Endometrial microvascular endothelial cells (primary cell): Measurements from ENCODE around the gene RAB20. TPM values are rescaled to one million over a fixed set of nuclear protein-coding genes. Genes with fewer than 3 reads are reported as not detected.

Source experiments
- in situ Hi-C: cut with HindIII; loops from 2 replicates; pipeline ENCODE4 v1.10.0; 2017; ENCODE audit warnings: low sequenced_read_pairs, low pct_unique_long_range_greater_than_20kb; ENCODE audit errors: inconsistent ontology term
- total RNA-seq: library from RNA; depleted of rRNA; stranded (reverse); fragments of >200 nt; gene quantifications from one replicate; pipeline ENCODE4 v1.2.3, GENCODE V29; 2015; ENCODE audit errors: inconsistent ontology term

The RAB20 gene
- total RNA-seq, 1 donor from 2014 or later, result 9.6 TPM

DNA sequence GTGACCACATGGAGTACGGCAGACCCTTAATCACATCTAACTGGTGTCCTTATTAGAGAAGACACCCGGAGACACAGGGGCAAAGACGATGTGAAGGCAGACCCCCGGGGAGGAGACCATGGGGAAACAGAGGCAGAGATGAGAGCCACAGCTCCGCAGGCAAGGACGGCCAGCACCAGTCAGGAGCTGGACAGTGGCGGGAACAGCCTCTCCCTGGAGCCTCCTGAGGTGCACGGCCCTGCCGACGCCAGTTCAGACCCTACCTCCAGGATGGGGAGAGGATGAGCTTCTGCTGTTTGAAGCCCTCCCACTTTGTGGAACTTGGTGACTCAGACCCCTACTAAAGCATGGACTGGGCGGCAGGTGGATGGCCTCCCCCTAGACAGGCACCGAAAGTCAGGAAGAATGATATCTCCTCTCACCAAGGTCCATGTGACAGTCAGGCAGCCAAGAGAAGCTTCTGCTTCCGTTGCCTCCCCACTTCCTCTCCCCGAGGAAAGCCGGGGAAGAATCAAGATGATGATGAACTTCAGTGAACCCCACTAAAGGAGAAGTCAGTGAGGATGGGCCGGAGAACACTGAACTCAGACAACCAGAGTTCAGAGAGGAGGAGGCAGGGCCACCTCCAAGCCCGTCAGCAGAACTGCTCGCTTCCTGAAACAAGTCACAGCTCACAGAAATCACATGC is 25.4 kb downstream of the RAB20 start:
- in situ Hi-C loops, result loop anchor here (25.0 kb wide), 1 partner anchor 299 kb away; no protein-coding TSS in a partner anchor

DNA sequence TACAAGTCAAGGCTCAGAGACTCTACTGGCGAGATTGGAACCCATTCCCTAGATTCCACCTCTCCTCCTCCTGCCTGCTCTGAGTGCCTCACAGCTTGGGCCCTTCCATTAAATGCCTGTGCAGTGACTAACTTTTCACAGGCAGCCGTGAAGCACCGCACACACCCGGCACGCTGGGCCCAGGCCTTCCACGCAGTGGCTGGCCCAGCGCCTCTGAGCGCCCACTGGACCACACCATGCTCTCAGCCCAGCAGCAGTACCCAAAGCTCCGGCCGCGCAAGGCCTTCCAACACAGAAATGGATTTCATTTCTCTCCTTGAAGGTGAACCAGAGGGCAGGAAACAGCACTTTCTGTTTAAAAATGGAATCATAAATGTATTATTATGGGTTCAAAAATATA is 26.0 kb downstream of the RAB20 start:
- in situ Hi-C loops, result loop anchor here (25.0 kb wide), 1 partner anchor 298 kb away; no protein-coding TSS in a partner anchor

DNA sequence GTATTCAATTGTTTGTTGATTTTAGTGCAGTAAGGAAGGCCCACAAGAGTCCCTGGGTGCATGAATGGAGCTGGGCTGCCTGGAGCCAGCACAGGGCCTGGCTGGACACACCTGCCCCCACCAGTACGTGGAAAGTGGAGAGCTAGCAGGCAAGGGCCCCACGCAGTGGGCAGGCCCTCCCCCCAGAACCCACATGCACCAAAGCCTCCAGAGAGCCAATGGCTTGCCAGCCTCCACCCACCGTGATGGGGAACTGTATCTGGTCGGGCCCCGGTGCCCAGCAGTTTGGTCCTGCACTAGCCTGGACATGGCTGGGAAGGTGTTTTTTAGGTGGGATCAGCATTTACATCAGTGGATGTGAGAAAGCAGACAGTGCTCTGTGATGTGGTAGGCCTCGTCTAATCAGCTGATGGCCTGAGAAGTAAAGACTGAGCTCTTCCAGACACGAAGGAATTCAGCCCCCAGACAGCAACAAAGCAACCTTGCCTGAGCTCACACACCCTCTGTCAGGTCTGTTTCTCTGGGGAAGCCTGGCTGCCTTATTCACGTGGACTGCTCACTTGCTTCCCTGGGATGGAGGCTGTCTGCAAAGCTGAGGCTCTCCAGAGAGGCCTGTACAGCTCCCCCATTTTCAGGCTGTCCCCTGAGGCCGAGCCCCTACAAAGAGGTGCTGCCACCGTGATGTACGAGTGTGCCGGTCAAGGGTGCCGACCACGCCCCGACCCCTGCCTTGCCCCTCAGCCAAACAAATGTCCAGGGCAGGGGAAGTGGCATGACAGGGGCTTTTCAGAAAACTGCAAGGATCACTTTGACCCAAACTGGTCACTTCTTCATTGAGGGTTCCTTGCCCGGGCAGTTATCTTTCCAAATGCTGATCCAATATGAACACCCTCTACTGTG is 27.5 kb downstream of the RAB20 start:
- in situ Hi-C loops, result loop anchor here (25.0 kb wide), 1 partner anchor 297 kb away; no protein-coding TSS in a partner anchor

DNA sequence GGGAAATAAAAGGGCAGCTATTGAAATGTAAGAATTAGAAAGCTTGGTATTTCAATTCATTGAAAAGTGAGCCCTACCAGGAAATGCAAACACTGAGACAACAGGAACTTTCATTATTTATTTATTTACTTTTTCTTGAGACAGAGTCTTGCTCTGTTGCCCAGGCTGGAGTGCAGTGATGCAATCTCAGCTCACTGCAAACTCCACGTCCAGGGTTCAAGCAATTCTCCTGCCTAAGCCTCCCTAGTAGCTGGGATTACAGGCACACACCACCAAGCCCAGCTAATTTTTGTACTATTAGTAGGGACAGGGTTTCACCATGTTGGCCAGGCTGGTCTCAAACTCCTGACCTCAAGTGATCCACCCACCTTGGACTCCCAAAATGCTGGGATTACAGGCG is 29.3 kb downstream of the RAB20 start:
- in situ Hi-C loops, result loop anchor here (25.0 kb wide), 1 partner anchor 295 kb away; no protein-coding TSS in a partner anchor

DNA sequence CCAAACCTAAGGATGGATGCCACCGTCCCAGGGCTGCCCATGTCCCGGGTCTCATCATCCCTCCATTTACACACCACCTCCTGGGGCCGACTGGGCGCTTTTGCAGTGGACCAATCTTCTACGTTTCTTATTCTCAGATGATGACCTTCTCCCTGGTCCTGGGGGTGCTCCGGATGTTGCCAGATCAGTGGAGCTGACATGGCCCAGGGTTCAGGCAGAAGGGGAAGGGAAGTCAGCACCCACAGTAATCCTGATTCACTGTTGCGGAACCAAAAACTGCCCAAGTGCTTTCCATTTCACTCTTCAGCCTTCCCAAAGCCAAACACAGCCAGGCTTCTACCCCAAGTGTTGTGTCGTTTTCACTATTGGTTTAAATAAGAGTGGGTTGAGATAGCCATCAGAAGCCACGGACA is 29.8 kb downstream of the RAB20 start:
- in situ Hi-C loops, result loop anchor here (25.0 kb wide), 1 partner anchor 294 kb away; no protein-coding TSS in a partner anchor

DNA sequence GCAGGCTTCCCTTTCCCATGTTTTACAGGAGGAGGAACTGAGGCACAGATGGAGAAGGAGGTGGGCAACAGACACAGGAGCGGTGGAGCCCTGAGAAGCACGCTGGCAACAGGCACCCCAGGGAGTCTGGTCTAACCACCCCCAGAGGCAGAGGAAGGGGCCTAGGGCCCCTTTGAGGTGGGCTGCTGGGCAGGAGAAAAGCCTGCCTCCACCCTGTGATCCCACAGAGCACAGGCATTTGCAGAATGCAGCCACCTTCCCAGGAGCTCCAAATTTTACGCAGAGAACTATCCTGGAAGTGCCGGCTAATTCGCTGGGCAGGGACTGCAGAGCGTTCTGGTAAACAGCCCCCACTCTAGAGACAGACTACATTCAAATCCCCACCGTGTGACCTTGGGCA is 30.4 kb downstream of the RAB20 start:
- in situ Hi-C loops, result loop anchor here (25.0 kb wide), 1 partner anchor 294 kb away; no protein-coding TSS in a partner anchor

DNA sequence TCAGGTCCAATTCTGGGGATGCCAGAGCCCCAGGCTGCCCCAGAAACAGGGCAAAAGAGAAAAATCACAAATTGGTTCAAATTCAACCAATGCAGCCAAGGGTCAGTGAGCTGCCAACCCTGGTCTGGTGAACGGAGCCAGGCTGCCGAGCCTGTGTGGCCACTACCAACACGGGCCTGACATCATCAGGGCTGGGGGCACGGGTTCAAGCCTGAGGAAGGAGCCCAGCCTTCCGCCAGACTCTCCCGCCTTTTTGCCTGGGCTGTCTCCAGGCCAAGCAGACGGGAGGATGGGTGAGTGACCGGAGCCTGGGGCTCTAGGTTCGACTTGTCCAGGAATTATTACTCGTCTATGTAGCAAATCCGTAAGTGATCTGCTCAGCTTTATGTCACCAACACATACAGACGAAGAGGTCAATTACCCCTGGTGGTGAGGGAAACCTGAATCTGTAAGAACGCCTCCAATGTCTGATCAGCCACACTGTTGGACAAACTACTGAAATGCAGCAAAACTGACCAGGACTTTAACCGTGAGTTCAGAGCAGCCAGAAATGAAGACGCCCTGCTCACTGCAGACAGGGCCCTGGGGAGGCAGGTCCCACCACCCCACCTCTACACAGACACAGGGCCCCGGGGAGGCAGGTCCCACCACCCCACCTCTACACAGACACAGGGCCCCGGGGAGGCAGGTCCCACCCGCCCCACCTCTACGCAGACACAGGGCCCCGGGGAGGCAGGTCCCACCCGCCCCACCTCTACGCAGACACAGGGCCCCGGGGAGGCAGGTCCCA is 31.8 kb downstream of the RAB20 start:
- in situ Hi-C loops, result loop anchor here (25.0 kb wide), 1 partner anchor 292 kb away; no protein-coding TSS in a partner anchor

DNA sequence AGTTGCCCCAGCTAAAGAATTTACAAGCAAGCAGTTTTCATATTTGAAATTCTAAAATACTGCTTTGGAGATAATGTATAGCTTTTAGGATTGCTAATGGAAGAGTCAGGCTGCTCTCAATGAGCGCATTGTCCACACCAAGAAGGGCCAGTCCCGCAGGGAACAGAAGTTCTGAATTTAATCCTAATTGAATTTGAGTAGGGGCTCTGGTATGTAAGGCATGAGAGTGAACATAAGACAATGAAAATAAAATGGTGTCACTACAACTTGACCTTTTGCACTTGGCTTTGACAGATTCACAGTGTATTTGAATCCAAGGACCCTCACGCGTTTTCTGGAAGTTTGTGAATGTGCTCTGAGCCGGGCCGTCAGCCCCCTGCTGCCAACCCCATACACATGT is 32.6 kb downstream of the RAB20 start:
- in situ Hi-C loops, result loop anchor here (25.0 kb wide), 1 partner anchor 292 kb away; no protein-coding TSS in a partner anchor

DNA sequence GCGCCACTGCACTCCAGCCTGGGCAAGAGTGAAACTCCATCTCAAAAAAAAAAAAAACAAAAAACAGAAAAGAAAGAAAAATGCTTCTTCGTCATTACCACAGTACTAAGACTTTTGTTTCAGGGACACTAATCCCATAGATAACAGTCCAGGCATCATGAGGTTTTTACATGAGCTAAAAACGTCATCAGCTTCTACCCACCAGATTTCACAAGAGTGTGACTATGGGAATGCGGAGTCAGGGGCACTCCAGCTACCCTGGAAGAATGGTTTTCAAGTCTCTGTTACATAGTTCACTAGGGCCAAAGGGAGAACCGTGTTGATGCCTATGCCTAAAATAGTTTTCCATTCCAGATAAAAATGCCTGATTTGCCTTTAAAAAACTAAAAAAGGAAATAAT is 33.2 kb downstream of the RAB20 start:
- in situ Hi-C loops, result loop anchor here (25.0 kb wide), 1 partner anchor 291 kb away; no protein-coding TSS in a partner anchor

DNA sequence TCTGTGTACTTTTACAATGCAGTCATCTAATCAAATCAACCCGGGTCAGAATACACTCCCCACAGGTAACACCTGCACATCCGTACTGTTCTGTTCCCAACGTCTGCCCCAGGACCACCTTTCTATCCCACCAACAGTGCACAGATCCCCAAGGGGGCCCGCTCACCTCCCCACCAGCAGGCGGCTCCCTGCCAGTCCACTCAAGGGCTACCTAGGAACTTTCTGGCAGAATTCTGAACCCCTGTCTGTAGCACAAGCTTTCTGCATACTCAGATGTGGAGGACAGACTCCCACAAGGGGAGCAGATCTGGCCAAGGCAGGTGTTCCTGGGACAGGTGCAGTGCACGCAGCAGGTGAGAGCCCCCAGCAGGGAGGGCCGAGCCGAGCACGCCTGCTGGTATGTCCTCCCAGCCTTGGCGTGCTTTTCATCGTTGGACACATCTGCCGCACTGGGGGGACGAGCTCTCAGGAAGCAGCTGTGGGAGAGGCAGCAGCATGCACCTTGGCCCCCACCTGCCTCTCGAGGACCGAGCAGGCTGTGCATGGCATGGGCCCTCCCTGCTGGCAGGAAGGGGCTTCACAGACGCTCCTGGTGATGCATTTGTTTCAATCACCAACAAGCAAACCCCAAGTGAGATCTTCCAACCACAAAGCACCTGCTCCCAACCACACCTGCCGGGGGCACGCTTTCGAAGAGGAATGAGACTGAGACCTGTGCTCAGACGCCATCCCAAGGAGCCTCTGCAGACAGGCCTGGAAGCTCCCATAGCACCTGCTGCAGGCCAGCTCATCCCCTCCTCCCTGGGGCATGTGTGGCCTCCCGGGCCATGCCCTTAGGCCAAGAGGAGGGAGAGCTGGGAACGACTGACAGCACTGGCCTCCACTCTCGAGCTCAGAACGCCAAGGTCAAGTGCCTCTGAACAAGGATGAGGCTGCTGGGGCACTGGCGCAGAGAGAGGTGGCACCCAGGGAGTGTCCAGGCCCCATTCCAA is 35.9 kb downstream of the RAB20 start:
- in situ Hi-C loops, result loop anchor here (25.0 kb wide), 1 partner anchor 288 kb away; no protein-coding TSS in a partner anchor

DNA sequence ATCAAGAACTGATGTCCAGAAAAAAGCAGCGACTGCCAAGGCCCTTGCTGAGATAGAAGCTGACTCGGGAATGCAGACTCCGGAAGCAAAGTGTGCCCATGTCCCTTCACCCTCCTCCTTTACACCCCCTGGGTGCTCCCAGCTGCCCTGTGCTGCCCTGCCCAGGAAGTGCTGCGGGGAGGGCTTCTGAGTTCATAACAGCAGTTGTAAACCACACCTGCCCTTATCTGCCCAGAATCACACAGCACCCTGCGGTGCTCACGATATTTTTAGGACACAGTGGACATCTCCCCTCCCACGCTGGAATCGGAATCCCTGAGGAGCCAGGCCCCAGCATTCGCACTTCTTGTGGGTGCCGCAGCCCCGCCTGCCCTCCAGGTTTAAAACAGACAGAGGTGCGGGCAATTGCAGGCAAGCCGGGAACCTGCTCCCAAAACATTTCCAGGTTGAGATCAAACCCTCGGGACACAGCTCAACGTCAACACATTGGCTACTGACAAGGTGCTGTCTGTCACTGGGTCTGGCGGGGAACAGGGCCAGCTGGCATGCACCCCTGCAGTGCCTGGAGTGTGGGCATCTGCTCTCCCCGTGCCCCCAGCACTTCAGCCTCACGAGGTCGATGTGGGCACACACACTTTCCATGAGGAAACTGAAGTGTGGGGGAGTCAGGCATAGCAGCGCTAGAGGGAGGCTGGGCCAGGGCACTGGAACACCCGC is 36.8 kb downstream of the RAB20 start:
- in situ Hi-C loops, result loop anchor here (25.0 kb wide), 1 partner anchor 287 kb away; no protein-coding TSS in a partner anchor

DNA sequence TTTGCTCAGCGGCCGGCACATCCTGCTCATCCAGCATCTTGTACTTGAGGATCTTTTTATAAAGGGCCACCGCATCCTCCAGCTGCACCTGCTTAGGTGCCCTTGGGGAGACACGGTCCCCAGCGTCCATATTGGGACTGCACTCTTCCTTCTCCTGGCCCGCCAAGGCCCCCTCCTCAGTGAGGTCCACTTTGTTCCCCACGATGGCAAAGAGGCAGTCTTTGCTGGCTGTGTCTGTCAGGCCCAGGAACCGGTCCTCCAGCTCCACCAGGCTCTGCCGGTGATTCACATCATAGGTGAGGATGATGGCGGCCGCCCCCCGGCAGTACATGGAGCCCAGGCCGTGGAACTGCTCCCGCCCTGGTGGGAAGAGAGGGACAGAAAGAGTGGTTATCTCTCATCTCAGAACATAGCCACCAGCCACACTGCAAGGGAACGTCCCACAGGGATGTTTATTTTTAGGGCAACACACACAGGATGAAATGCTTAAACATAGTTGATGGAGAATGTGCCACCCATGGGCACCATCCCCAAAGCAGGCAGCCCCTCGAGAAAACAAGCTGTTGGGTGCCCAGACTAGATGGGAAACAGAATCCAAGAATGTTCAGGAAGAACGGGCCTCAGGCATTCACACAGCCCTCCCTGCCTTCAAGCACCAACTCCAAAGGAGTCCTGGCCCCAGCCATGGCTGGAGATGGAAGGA is 37.5 kb downstream of the RAB20 start:
- in situ Hi-C loops, result no loop called here

DNA sequence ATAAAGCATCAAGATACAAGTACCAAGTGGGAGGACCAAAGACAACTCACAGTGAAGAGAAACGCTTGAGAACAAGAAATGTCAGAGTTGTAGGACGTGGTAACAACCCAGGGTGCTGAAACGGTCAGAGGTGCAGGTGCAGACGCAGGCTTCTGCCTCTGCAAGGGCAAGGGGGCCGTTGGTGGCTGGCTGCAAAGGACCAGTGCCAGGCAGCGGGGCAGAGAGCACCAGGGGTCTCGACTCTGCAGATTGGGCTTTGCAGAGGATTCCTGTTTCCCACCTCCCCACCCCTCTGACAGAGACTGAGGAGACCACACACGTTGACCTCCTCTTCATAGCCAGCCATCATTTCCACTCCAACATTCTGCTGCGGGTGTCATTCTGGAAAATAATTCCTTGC is 38.3 kb downstream of the RAB20 start:
- in situ Hi-C loops, result no loop called here

DNA sequence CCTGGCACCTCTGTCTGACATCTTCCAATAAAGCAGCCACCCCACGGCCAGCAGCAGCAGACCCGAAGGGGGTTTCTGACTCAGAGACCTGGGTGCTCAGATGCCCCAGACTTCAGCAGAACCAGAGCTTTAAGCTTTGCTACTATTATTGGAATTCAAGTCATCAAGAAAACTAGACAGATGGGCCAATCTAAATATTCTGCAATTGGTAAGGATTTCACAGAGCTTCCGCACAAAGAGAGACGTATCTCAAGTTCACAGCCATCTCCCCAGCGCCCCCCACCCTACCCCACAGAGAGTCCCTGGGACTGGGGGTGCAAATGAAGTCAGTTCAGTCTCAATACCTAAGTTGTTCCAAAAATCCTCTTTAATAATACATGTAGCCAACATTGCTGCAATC is 38.8 kb downstream of the RAB20 start:
- in situ Hi-C loops, result no loop called here

DNA sequence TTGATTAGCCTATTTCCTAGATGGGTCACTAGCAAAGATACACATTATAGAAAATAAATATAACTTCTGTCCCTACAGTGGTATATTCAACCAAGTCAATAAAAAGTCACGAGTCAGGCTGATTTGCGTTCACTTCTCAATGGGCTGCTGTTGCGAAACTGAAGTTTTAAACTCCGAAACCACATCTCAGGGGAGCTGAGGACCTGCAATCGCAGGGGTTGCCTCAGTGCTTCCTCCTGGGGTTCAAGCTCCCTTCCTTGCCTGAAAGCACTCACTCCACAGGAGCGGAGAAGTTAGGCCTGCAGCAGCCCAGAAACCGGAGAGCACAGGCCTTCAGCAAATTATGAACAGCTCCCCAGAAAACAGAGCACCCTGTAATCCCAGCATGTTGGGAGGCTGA is 39.6 kb downstream of the RAB20 start:
- in situ Hi-C loops, result no loop called here

DNA sequence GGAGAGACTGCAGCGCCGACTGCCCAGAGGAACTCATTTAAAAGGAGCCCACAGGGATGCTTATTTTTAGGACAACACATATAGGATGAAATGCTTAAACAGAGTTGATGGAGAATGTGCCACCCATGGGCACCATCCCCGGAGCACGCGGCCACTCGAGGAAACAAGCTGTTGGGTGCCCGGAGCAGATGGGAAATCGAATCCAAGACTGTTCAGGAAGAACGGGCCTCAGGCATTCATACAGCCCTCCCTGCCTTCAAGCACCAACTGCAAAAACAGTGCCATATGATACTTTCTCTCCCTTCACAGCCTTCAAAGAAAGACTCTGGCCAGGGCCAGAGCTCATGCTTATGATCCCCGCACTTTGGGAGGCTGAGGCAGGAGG is 40.2 kb downstream of the RAB20 start:
- in situ Hi-C loops, result no loop called here
